Measurements from ENCODE around the gene VCP.

The VCP gene

DNA sequence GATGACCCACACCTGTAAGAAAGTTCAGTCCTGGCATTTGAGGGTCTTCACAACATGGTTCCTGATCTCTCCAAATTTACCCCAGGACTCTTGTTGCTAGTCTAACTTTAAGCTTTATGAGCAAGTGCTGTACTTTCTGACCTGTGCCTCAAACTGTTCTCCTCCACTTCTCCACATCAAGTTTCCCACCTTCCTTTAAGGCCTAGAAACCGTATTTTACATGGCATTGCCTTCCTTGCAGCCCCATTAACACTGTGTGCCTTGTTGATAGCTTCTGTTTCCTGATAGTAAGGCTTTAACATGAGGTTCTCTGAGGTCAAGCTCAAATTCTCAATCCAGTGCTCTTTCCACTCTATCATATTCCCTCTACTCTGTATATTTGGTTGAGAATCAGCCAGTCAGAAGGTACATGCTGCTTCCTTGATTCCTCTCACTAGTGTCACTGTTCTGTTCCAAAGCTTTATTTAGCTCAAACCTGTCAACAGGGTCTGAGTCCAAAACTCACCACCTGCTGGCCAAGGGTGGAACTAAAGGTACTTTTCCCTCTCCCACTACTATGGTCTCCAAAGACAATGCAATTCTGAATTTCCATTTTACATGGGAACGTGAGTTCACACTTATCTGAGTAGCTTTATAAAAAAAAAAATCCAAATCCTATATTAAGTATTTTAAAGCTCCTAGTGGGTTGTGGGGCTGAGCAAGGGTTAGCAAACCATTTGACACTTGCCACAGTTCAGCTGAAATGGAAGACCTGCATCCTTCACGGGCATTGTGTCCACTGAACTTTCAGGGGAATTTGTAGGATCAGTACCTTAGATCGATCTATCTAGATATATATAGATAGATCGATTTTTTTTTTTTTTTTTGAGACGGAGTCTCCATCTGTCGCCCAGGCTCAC lies 21.1 kb downstream of the VCP start:
- Histone ChIP-seq H3K36me3 (ENCODE audit: insufficient read depth, low read length) (peaks cover 41% of the 10 kb centered on the region), H3K9me3 (ENCODE audit: low read length) (no peaks in the 10 kb centered on the region), H3K9ac (ENCODE audit: low read length) (no peak overlapping the region), H3F3A (ENCODE audit: insufficient read depth, low read length) (no peaks in the 10 kb centered on the region), H3K4me2 (ENCODE audit: low read length) (no peak overlapping the region), H3K79me2 (ENCODE audit: insufficient read depth, low read length) (no peaks in the 10 kb centered on the region), H3K4me1 (ENCODE audit: insufficient read depth, low read length, severe bottlenecking) (no peaks in the 10 kb centered on the region), H3K27me3 (ENCODE audit: insufficient read depth, low read length) (no peaks in the 10 kb centered on the region), H3K4me3 (ENCODE audit: low read depth, low read length, poor library complexity, severe bottlenecking) (no peak overlapping the region), H3K9me2 (ENCODE audit: low read depth, low read length) (no peaks in the 10 kb centered on the region), H2AFZ (ENCODE audit: low read length) (no peak overlapping the region), H3K27ac (ENCODE audit: low read depth, low read length, poor library complexity, severe bottlenecking) (no peak overlapping the region), H4K20me1 (ENCODE audit: insufficient read depth, low read length) (peaks cover 2% of the 10 kb centered on the region; the same call in 1 of the 2 replicates)
- no peak for TF ChIP-seq EZH2 (IDR thresholded peaks at IDR 0.05; ENCODE audit: borderline replicate concordance, low read length)
- TF ChIP-seq, protein P1, sequence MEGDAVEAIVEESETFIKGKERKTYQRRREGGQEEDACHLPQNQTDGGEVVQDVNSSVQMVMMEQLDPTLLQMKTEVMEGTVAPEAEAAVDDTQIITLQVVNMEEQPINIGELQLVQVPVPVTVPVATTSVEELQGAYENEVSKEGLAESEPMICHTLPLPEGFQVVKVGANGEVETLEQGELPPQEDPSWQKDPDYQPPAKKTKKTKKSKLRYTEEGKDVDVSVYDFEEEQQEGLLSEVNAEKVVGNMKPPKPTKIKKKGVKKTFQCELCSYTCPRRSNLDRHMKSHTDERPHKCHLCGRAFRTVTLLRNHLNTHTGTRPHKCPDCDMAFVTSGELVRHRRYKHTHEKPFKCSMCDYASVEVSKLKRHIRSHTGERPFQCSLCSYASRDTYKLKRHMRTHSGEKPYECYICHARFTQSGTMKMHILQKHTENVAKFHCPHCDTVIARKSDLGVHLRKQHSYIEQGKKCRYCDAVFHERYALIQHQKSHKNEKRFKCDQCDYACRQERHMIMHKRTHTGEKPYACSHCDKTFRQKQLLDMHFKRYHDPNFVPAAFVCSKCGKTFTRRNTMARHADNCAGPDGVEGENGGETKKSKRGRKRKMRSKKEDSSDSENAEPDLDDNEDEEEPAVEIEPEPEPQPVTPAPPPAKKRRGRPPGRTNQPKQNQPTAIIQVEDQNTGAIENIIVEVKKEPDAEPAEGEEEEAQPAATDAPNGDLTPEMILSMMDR (IDR thresholded peaks at IDR 0.05; ENCODE audit: low read length) = peak; percentile 69

DNA sequence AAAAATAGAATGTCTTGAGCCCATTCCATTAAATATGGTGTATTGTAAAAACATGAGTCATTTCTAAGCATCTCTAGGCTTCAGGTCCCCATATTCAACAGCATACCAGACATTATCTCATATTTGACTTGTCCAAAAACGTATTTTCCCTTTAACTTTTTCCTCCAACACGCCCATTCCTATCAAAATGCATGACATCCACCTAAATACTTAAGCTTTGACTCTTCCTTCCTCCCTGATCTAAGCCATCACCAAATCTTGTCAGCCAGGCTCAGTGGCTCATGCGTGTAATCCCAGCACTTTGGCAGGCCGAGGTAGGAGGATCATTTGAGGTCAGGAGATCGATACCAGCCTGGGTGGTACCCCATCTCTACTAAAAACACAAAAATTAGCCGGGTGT lies 23.9 kb downstream of the VCP start:
- H3F3A ChIP-seq (ENCODE audit: insufficient read depth, low read length) = no peaks in the 10 kb centered on the region
- H3K9me3 ChIP-seq (ENCODE audit: low read length) = no peaks in the 10 kb centered on the region
- no peak overlapping the region for H3K4me2 ChIP-seq (ENCODE audit: low read length)
- H3K9ac ChIP-seq (ENCODE audit: low read length) = no peak overlapping the region
- no peak for TF ChIP-seq EZH2 (IDR thresholded peaks at IDR 0.05; ENCODE audit: borderline replicate concordance, low read length)
- TF ChIP-seq, protein P1 (IDR thresholded peaks at IDR 0.05; ENCODE audit: low read length) = no peak
- H3K4me3 ChIP-seq (ENCODE audit: low read depth, low read length, poor library complexity, severe bottlenecking) = no peak overlapping the region
- no peaks in the 10 kb centered on the region for H3K79me2 ChIP-seq (ENCODE audit: insufficient read depth, low read length)
- H3K27me3 ChIP-seq (ENCODE audit: insufficient read depth, low read length) = no peaks in the 10 kb centered on the region
- no peak overlapping the region for H2AFZ ChIP-seq (ENCODE audit: low read length)
- no peak overlapping the region for H3K27ac ChIP-seq (ENCODE audit: low read depth, low read length, poor library complexity, severe bottlenecking)
- no peaks in the 10 kb centered on the region for H3K4me1 ChIP-seq (ENCODE audit: insufficient read depth, low read length, severe bottlenecking)
- no peaks in the 10 kb centered on the region for H3K9me2 ChIP-seq (ENCODE audit: low read depth, low read length)
- H3K36me3 ChIP-seq (ENCODE audit: insufficient read depth, low read length) = peaks cover 17% of the 10 kb centered on the region
- no peaks in the 10 kb centered on the region for H4K20me1 ChIP-seq (ENCODE audit: insufficient read depth, low read length)

DNA sequence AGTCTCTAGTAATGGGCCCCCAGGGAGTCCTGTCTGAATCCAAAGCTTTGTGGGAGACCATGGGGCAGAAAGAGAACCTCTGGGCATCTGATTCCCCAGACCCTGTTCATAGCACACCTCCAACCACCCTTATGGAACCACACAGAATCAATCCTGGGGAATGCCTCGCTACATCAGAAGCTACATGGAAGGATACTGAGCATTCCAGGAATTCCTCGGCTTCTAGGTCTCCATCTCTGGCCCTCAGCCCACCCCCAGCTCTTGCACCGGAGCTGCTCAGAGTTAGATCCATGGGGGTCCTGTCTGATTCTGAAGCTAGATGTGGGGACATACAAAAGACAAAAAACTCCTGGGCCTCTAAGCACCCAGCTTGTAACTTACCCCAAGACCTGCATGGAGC lies 28.4 kb downstream of the VCP start:
- Histone ChIP-seq H3K4me1 (ENCODE audit: insufficient read depth, low read length, severe bottlenecking) (no peaks in the 10 kb centered on the region), H4K20me1 (ENCODE audit: insufficient read depth, low read length) (no peaks in the 10 kb centered on the region), H2AFZ (ENCODE audit: low read length) (no peak overlapping the region), H3K4me2 (ENCODE audit: low read length) (no peak overlapping the region), H3F3A (ENCODE audit: insufficient read depth, low read length) (no peaks in the 10 kb centered on the region), H3K4me3 (ENCODE audit: low read depth, low read length, poor library complexity, severe bottlenecking) (no peak overlapping the region), H3K9me3 (ENCODE audit: low read length) (no peaks in the 10 kb centered on the region), H3K9me2 (ENCODE audit: low read depth, low read length) (no peaks in the 10 kb centered on the region), H3K27ac (ENCODE audit: low read depth, low read length, poor library complexity, severe bottlenecking) (no peak overlapping the region), H3K27me3 (ENCODE audit: insufficient read depth, low read length) (no peaks in the 10 kb centered on the region), H3K36me3 (ENCODE audit: insufficient read depth, low read length) (peaks cover 4% of the 10 kb centered on the region; the same call in 1 of the 2 replicates), H3K79me2 (ENCODE audit: insufficient read depth, low read length) (no peaks in the 10 kb centered on the region), H3K9ac (ENCODE audit: low read length) (no peak overlapping the region)
- TF ChIP-seq, protein P1 (IDR thresholded peaks at IDR 0.05; ENCODE audit: low read length) = no peak
- no peak for TF ChIP-seq EZH2 (IDR thresholded peaks at IDR 0.05; ENCODE audit: borderline replicate concordance, low read length)
